Fibroblast of the aortic adventitia (primary cell): ENCODE data around the gene JMJD6. TPM values are rescaled to one million over a fixed set of nuclear protein-coding genes. Genes with fewer than 3 reads are reported as not detected.
A peak's percentile ranks its signal among the peaks of the same experiment; 100 is the strongest.

Experiments
- DNase-seq: peaks from one replicate; pipeline ENCODE4 v3.0.0-alpha.2; 2010; ENCODE audit warnings: low read depth
- H3K4me3 ChIP-seq: 2 replicates; pipeline ENCODE4 v1.5.1; 2011; ENCODE audit warnings: low read depth, mild to moderate bottlenecking, control low read depth, low read length, moderate library complexity
- total RNA-seq: library from RNA; depleted of rRNA; stranded (reverse); fragments of >200 nt; gene quantifications from 2 replicates; pipeline ENCODE4 v1.2.3, GENCODE V29; 2012; ENCODE audit warnings: low replicate concordance
- TF ChIP-seq, protein P1 (sequence below): IDR thresholded peaks from 2 replicates; pipeline ENCODE4 v1.5.1; 2011; ENCODE audit warnings: mild to moderate bottlenecking, low read length, control low read depth, inconsistent platforms; ENCODE audit not compliant: insufficient read depth

The JMJD6 gene
- total RNA-seq, 1 donor: 10.8 TPM

DNA sequence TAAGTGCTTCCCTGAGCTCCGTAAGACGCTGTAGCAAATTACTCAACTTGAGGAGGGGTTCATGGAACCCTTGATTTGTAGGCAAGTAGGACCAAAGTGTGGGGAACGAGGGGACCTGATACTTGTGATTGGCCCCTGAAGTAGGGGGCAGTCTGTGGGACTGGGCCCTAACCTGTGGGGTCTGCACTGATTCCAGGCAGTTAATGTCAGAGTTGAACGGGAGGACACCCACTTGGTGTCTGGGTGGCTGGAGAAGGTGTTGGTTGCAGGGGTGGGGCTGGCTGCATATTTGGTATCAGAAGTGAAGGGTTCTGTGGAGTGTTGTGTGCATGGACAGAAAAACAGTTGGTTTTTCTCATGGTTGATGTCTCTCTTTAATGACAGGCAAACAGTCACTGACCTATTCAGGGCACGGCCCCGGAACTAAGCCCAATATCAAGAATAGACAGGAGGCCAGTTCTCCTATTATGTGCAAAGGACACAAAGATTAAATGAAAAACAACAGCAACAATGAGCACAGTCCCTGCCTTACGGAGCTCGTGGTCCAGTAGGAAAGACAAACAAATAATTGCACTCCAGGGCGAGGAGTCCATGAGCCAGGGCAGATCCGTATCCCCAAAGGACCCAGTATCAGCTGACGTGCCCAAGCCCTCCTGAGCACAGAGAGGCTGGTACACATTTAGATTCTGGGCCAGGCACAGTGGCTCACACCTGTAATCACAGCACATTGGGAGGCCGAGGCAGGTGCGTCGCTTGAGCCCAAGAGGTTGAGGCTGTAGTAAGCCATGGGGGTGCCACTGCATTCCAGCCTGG lies 34.8 kb downstream of the JMJD6 start:
- H3K4me3 ChIP-seq: no peak overlapping the region
- DNase-seq: no peak
- TF ChIP-seq, protein P1, sequence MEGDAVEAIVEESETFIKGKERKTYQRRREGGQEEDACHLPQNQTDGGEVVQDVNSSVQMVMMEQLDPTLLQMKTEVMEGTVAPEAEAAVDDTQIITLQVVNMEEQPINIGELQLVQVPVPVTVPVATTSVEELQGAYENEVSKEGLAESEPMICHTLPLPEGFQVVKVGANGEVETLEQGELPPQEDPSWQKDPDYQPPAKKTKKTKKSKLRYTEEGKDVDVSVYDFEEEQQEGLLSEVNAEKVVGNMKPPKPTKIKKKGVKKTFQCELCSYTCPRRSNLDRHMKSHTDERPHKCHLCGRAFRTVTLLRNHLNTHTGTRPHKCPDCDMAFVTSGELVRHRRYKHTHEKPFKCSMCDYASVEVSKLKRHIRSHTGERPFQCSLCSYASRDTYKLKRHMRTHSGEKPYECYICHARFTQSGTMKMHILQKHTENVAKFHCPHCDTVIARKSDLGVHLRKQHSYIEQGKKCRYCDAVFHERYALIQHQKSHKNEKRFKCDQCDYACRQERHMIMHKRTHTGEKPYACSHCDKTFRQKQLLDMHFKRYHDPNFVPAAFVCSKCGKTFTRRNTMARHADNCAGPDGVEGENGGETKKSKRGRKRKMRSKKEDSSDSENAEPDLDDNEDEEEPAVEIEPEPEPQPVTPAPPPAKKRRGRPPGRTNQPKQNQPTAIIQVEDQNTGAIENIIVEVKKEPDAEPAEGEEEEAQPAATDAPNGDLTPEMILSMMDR: no peak

DNA sequence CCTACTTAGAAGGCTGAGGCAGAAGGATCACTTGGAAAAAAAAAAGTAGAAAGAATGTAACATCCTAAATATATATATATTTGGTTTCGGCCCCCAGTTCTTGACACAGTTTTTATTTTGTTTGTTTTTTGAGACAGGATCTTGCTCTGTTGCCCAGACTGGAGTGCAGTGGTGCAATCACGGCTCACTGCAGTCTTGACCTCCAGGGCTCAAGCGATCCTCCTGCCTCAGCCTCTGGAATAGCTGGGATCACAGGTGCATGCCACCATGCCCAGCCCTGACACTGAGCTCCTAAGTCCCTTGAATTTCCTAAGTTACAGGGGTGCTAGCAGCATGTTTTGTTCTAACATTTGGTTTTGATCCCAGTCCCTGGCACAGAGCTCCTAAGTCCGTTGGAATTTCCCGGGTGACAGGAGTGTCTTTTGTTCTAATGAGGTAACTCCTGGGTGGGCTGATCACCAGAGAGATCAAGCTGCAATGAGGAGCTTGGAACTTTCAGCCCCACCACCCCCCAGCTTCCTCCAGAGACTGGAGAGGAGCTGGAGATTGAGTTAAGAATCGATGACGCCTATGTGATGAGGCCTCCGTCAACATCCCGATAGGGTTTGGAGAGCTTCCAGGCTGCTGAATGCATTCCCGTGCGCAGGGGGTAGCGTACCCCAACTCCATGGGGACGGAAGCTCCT lies 35.7 kb downstream of the JMJD6 start:
- TF ChIP-seq, protein P1: no peak
- no peak overlapping the region for H3K4me3 ChIP-seq
- no peak for DNase-seq

DNA sequence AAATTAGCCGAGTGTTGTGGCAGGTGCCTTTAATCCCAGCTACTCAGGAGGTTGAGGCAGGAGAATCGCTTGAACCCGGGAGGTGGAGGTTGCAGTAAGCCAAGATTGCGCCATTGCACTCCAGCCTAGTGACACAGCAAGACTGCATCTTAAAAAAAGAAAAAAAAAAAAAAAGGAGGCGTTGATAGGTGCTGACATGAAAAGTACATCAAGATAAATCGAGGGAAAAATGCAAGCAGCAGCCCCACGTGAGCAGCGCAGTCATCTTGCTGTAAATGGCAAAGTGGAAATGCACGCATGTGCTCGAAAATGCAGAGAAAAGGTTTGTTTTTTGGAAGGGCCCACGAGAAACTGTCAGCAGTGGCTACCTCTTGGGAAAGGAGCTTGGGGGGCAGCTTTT lies 36.5 kb downstream of the JMJD6 start:
- DNase-seq: no peak
- no peak overlapping the region for H3K4me3 ChIP-seq
- TF ChIP-seq, protein P1: no peak

DNA sequence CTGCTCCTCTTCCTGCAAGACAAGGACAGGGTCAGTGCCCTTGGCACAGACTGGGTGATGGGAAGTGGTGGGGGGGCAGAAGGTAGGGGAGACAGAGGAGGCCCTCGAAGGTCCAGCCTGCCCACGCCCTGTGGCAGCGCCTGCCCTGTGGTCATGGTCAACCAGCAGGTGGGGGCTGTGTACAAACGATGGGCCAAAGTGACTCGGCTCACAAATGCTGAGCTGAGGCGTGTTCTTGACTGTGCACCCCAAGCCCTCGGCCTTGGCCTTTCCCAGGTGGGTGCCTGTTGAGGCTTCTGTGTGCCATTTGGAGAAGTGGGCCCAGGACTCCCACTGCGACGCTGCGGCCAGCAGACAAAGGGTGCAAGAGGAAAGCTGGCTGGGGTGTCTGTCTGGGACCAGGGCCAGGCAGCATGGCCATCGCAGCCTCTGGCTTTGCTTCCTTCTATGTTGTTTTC lies 38.2 kb downstream of the JMJD6 start:
- H3K4me3 ChIP-seq: no peak overlapping the region
- no peak for DNase-seq
- TF ChIP-seq, protein P1: no peak

DNA sequence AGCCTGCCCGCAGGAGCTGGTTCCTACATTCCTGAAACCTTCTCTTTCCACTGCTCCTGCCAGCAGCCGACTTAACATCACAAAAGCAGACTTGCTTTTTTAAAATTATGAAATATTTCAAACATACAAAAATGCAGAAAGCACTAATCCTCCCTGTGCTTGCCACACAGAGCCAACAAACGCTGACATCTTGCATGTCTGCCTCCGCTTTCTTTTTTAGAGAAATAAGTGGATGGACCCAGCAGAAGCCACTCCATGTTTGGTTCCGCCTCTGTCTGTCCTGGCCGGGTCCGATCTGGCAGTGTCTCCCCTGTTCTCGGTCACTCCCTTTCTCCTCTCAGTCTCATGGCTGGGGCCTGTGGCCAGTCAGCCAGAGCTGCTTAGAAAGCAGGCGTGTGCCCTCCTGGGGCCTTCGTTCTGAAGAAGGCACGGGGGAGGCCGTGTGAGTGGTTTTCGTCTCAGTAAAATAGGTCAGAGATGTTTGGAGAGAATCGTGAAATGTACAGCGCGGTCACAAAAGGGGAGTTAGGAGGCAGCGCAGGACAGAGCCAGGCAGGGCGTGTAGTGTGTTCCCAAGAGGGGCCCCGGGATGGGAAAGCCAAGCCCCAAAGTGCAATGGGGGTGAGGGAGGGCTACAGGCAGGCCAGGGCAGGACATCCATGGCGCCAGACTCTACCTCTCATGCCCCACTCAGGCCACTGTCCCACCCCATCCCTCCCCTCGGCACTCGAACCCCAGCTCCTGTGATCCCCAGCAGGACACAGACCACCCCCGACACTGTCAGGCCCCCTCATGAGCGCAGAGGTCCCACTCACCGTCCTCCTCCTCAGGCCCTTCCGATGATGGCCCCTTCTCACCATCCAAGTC lies 38.9 kb downstream of the JMJD6 start:
- TF ChIP-seq, protein P1: no peak
- no peak overlapping the region for H3K4me3 ChIP-seq
- DNase-seq: peak; percentile 61

DNA sequence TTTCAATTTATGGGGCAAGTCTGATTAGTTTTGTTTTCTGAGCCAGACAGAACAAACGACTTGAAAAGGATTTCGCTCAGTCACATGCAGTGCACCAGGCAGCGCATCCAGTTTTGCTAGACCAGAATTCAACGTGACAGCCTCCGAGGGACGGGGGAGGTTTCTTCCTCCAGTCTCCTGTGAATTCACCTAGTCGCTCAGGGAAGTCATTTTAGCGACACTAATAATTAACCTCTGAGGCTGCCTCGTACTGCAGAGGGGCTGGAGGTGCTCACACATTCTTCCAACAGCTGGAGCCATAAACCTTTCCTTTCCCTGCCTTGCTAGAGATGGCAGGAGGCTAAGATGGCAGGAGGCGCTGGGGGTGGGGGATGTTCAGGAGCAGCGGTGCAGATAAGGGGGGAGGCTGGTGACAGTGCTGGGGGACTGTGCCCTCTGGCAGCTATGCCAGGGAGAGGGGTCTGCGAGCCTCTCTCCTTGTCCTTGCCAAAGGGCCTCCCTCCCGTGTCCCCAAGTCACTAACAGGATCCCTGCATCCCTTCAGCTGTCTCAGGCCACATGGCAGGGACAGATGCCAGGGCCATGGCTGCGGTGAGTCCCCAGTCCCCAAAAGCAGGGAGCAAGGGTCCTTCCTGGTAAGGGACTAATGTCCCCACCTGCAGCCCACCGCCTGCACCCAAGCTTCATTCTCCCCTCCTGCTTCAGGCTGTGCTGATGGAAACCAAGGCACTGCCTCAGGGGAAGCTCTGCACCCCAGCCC lies 39.7 kb downstream of the JMJD6 start:
- TF ChIP-seq, protein P1: no peak
- DNase-seq: no peak
- H3K4me3 ChIP-seq: no peak overlapping the region
